Naive thymus-derived CD4-positive, alpha-beta T cell (primary cell): Measurements from ENCODE around the gene SLC51B. TPM values are rescaled to one million over a fixed set of nuclear protein-coding genes. Genes with fewer than 3 reads are reported as not detected.

Experiments
- ATAC-seq: fragments of 150-1000 bp; cut with Tn5 transposase; 2 replicates; pipeline ENCODE4 v1.10.0; 2021; ENCODE audit warnings: mild to moderate bottlenecking, moderate library complexity
- CTCF ChIA-PET: fragments of 350-600 bp; sonication (Branson Sonifier 250); formaldehyde crosslinking; loops from one replicate; lab custom pipeline; 2021; ENCODE audit warnings: antibody characterized with exemption; lab: Charles Lee
- POLR2A ChIA-PET: fragments of 350-600 bp; sonication (Branson Sonifier 250); formaldehyde crosslinking; loops from one replicate; lab custom pipeline; 2021; ENCODE audit warnings: antibody characterized with exemption, inconsistent platforms; lab: Charles Lee
- DNase-seq, 9 donors: peaks; one replicate each; pipeline versions ENCODE4 v3.0.0 to v3.0.0-alpha.2; 2020 to 2022; ENCODE audit warnings: mixed read lengths in 1 of 9
- H3K27ac ChIP-seq: one replicate; pipeline ENCODE4 v1.7.0; 2013; ENCODE audit warnings: mild to moderate bottlenecking, low read depth, low read length, moderate library complexity
- H3K27me3 ChIP-seq, 2 donors: one replicate each; pipeline ENCODE4 v1.7.0; 2013; ENCODE audit warnings: low read length in 2 of 2, mild to moderate bottlenecking in 2 of 2, moderate library complexity in 2 of 2; ENCODE audit not compliant: control insufficient read depth in 2 of 2, insufficient read depth in 2 of 2
- H3K36me3 ChIP-seq, 3 experiments: 1 replicate in 2 of 3; 2 replicates in 1 of 3; pipeline ENCODE4 v1.7.0; 2013; ENCODE audit warnings: low read length in 3 of 3, mild to moderate bottlenecking in 3 of 3, moderate library complexity in 1 of 3; ENCODE audit not compliant: insufficient read depth in 3 of 3, control insufficient read depth in 2 of 3
- H3K4me1 ChIP-seq, 2 donors: one replicate each; pipeline ENCODE4 v1.7.0; 2013; ENCODE audit warnings: low read length in 2 of 2, mild to moderate bottlenecking in 2 of 2, moderate library complexity in 1 of 2; ENCODE audit not compliant: control insufficient read depth in 2 of 2, insufficient read depth in 2 of 2
- H3K4me3 ChIP-seq: 2 replicates; pipeline ENCODE4 v1.7.0; 2013; ENCODE audit warnings: mild to moderate bottlenecking, low read length
- H3K9me3 ChIP-seq, 3 experiments: 1 replicate in 2 of 3; 2 replicates in 1 of 3; pipeline ENCODE4 v1.7.0; 2013; ENCODE audit warnings: low read length in 3 of 3; ENCODE audit not compliant: control insufficient read depth in 2 of 3
- H3K27ac Mint-ChIP-seq, 9 donors: one replicate each; pipeline ENCODE4 v1.8.0; 2020 to 2022; ENCODE audit warnings: mixed read lengths in 9 of 9, mild to moderate bottlenecking in 8 of 9, moderate library complexity in 5 of 9, inconsistent platforms in 2 of 9
- H3K27me3 Mint-ChIP-seq, 5 donors: one replicate each; pipeline ENCODE4 v1.8.0; 2021 to 2022; ENCODE audit warnings: mixed read lengths in 5 of 5, mild to moderate bottlenecking in 1 of 5
- H3K36me3 Mint-ChIP-seq, 5 donors: one replicate each; pipeline ENCODE4 v1.8.0; 2020 to 2022; ENCODE audit warnings: mixed read lengths in 5 of 5, mild to moderate bottlenecking in 3 of 5, inconsistent platforms in 1 of 5
- H3K4me1 Mint-ChIP-seq, 7 donors: one replicate each; pipeline ENCODE4 v1.8.0; 2020 to 2022; ENCODE audit warnings: mixed read lengths in 7 of 7, mild to moderate bottlenecking in 3 of 7, inconsistent platforms in 1 of 7
- H3K4me3 Mint-ChIP-seq, 10 donors: one replicate each; pipeline ENCODE4 v1.8.0; 2020 to 2022; ENCODE audit warnings: mild to moderate bottlenecking in 10 of 10, mixed read lengths in 10 of 10, moderate library complexity in 6 of 10, inconsistent platforms in 2 of 10
- H3K9me3 Mint-ChIP-seq, 11 donors: one replicate each; pipeline ENCODE4 v1.8.0; 2020 to 2022; ENCODE audit warnings: mixed read lengths in 11 of 11, mild to moderate bottlenecking in 4 of 11, inconsistent platforms in 1 of 11, moderate library complexity in 1 of 11
- intact Hi-C, 2 donors: fragments of 100-400 bp; cut with micrococcal nuclease; formaldehyde crosslinking; loops; one replicate each; pipeline ENCODE4 v1.15.1; 2023
- polyA plus RNA-seq, 2 donors: library from polyadenylated mRNA; unstranded; fragments of 300-500 nt; fragmentation: Illumina TruSeq; gene quantifications; one replicate each; pipeline ENCODE4 v1.2.3, GENCODE V29; 2021
- total RNA-seq, 6 experiments: library from RNA in 5 of 6; stranded (reverse) in 5 of 6; gene quantifications; 1 replicate in 5 of 6; 2 replicates in 1 of 6; pipeline ENCODE4 v1.2.3 and lab custom pipeline; 2021 to 2026

The SLC51B gene
- not detected for total RNA-seq
- not detected for polyA plus RNA-seq
- not detected for total RNA-seq (lab: John Stamatoyannopoulos, UW)

- peaks cover 0 to 13% (median 9%) of the 10 kb centered on the region in 7 donors for H3K4me1 Mint-ChIP-seq
- intact Hi-C loops, result no loop called here
- no peak within 1 kb of the TSS for H3K4me3 ChIP-seq
- H3K9me3 Mint-ChIP-seq, result no peaks in the 10 kb centered on the region
- peaks cover 0 to 16% (median 4%) of the 10 kb centered on the region in 5 donors for H3K27me3 Mint-ChIP-seq
- H3K36me3 ChIP-seq, result no peaks in the 10 kb centered on the region
- ChIA-PET POLR2A (no interaction called here), CTCF (no interaction called here)
- no peak within 1 kb of the TSS for H3K4me3 Mint-ChIP-seq
- no peak within 1 kb of the TSS for H3K27ac Mint-ChIP-seq
- no peak within 1 kb of the TSS for H3K27ac ChIP-seq
- ATAC-seq (no peak), DNase-seq (no peak)
- H3K27me3 ChIP-seq, result no peaks in the 10 kb centered on the region
- H3K4me1 ChIP-seq, result peaks cover 4 to 10% of the 10 kb centered on the region in 2 donors
- no peaks in the 10 kb centered on the region for H3K9me3 ChIP-seq
- H3K36me3 Mint-ChIP-seq, result no peaks in the 10 kb centered on the region
Observed at GRCh38 chr15:65044724-65045481, at the start of gene SLC51B. TSS of gene SLC51B (plus strand) at chr15:65045387. CDS start at chr15:65050005, 4,618 bp downstream.

DNA sequence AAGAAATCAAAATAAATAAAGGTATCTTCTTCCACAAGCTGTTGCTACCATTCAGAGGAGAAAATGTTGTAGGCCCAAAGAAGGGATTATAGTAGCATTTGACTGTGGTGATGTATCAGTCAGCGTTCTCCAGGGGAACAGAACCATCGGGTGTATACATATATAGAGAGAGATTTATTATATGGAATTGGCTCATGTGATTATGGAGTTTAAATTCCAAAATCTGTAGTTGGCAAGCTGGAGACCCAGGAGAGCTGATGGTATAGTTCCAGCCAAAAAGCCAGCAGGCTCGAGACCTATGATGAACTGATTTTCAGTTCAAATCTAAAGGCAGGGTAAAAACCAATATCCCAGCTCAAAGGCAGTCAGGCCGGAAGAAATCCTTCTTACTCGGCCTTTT, 48.1 kb upstream of the SLC51B start:
- H3K4me1 ChIP-seq, result no peaks in the 10 kb centered on the region
- Mint-ChIP-seq H3K36me3 (no peaks in the 10 kb centered on the region), H3K4me3 (no peak overlapping the region), H3K9me3 (peaks cover 0 to 1% (median 0%) of the 10 kb centered on the region in 11 donors), H3K27me3 (no peaks in the 10 kb centered on the region), H3K27ac (no peak overlapping the region), H3K4me1 (peaks cover 0 to 6% (median 0%) of the 10 kb centered on the region in 7 donors)
- no peak for ATAC-seq
- intact Hi-C loops, result no loop called here
- no peak overlapping the region for H3K27ac ChIP-seq
- CTCF ChIA-PET, result no interaction called here
- H3K4me3 ChIP-seq, result no peak overlapping the region
- no peaks in the 10 kb centered on the region for H3K36me3 ChIP-seq
- POLR2A ChIA-PET, result no interaction called here
- no peaks in the 10 kb centered on the region for H3K27me3 ChIP-seq
- DNase-seq, result no peak
- no peaks in the 10 kb centered on the region for H3K9me3 ChIP-seq

DNA sequence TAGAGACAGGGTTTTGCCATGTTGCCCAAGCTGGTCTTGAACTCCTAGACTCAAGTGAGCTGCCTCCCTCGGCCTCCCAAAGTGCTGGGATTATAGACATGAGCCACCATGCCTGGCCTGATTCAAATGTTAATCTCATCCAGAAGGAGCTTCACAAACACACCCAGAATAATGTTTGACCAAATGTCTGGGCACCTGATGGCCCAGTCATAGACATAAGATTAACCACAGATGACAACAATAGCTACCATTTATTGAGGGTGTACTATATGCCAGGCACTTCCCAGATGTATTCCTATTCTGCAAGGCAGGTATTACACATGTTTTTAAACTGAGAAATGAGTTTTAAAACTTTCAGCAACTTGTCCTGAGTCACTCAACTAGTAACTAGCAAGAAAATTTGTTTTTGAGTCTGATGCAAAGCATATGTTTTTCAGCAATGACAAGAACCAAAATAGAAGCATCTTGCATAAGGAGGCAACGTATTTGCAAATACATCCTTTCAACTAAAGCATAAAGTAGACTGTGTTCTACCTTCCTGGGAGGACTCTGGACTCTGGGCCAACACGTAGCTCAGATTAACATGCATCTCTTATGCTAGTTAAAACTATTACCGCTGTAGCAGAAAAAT, 47.3 kb upstream of the SLC51B start:
- H3K36me3 ChIP-seq, result no peaks in the 10 kb centered on the region
- ChIA-PET CTCF (no interaction called here), POLR2A (no interaction called here)
- no peak for ATAC-seq
- no peak for DNase-seq
- Mint-ChIP-seq H3K27me3 (no peaks in the 10 kb centered on the region), H3K36me3 (peaks cover 0 to 4% (median under 1%) of the 10 kb centered on the region in 5 donors), H3K4me1 (peaks cover 0 to 5% (median 0%) of the 10 kb centered on the region in 7 donors), H3K9me3 (peaks cover 0 to 3% (median 0%) of the 10 kb centered on the region in 11 donors), H3K27ac (no peak overlapping the region), H3K4me3 (no peak overlapping the region)
- no peaks in the 10 kb centered on the region for H3K27me3 ChIP-seq
- no peaks in the 10 kb centered on the region for H3K9me3 ChIP-seq
- H3K4me3 ChIP-seq, result no peak overlapping the region
- no peaks in the 10 kb centered on the region for H3K4me1 ChIP-seq
- no peak overlapping the region for H3K27ac ChIP-seq
- intact Hi-C loops, result no loop called here

- no peaks in the 10 kb centered on the region for H3K27me3 Mint-ChIP-seq
- no peak for ATAC-seq
- H3K4me1 Mint-ChIP-seq, result peaks cover 0 to 4% (median 0%) of the 10 kb centered on the region in 7 donors
- intact Hi-C loops, result no loop called here
- Histone ChIP-seq H3K9me3 (no peaks in the 10 kb centered on the region), H3K27me3 (no peaks in the 10 kb centered on the region), H3K27ac (no peak overlapping the region), H3K36me3 (peaks cover 0 to 10% (median 0%) of the 10 kb centered on the region in 3 experiments), H3K4me1 (no peaks in the 10 kb centered on the region), H3K4me3 (no peak overlapping the region)
- H3K4me3 Mint-ChIP-seq, result no peak overlapping the region
- no peak for DNase-seq
- peaks cover 0 to 1% (median 0%) of the 10 kb centered on the region in 11 donors for H3K9me3 Mint-ChIP-seq
- H3K27ac Mint-ChIP-seq, result peak overlapping the region in 1 of 9 donors; percentile 77
- CTCF ChIA-PET, result interaction anchor here (0.7 kb wide), 1 partner anchor 99 kb away, joined by 3 read pairs; no protein-coding TSS in a partner anchor
- H3K36me3 Mint-ChIP-seq, result peaks cover 0 to 19% (median 9%) of the 10 kb centered on the region in 5 donors
- POLR2A ChIA-PET, result no interaction called here
Observed at GRCh38 chr15:65004993-65005392, 40.2 kb upstream of the SLC51B start.

GRCh38 chr15:65006876-65007275, 38.3 kb upstream of the SLC51B start:
- H3K4me1 Mint-ChIP-seq, result peaks cover 0 to 5% (median 0%) of the 10 kb centered on the region in 7 donors
- Histone ChIP-seq H3K4me1 (no peaks in the 10 kb centered on the region), H3K27me3 (no peaks in the 10 kb centered on the region), H3K36me3 (peaks cover 0 to 10% (median 0%) of the 10 kb centered on the region in 3 experiments), H3K27ac (no peak overlapping the region), H3K9me3 (no peaks in the 10 kb centered on the region), H3K4me3 (no peak overlapping the region)
- H3K9me3 Mint-ChIP-seq, result peaks cover 0 to 1% (median 0%) of the 10 kb centered on the region in 11 donors
- no peak for DNase-seq
- ChIA-PET CTCF (no interaction called here), POLR2A (no interaction called here)
- intact Hi-C loops, result no loop called here
- H3K27ac Mint-ChIP-seq, result no peak overlapping the region
- no peaks in the 10 kb centered on the region for H3K27me3 Mint-ChIP-seq
- H3K4me3 Mint-ChIP-seq, result no peak overlapping the region
- H3K36me3 Mint-ChIP-seq, result peaks cover 0 to 21% (median 9%) of the 10 kb centered on the region in 5 donors
- no peak for ATAC-seq

GRCh38 chr15:65008983-65009382, 36.2 kb upstream of the SLC51B start:
- peaks cover 5 to 32% (median 18%) of the 10 kb centered on the region in 5 donors for H3K36me3 Mint-ChIP-seq
- Histone ChIP-seq H3K4me3 (no peak overlapping the region), H3K27me3 (no peaks in the 10 kb centered on the region), H3K27ac (no peak overlapping the region), H3K9me3 (no peaks in the 10 kb centered on the region), H3K4me1 (no peaks in the 10 kb centered on the region), H3K36me3 (peaks cover 0 to 18% (median 6%) of the 10 kb centered on the region in 3 experiments)
- H3K27me3 Mint-ChIP-seq, result no peaks in the 10 kb centered on the region
- H3K9me3 Mint-ChIP-seq, result peaks cover 0 to 13% (median 4%) of the 10 kb centered on the region in 11 donors
- H3K27ac Mint-ChIP-seq, result peak overlapping the region in 2 of 9 donors; percentile 3 to 14
- intact Hi-C loops, result no loop called here
- H3K4me3 Mint-ChIP-seq, result no peak overlapping the region
- ATAC-seq (no peak), DNase-seq (no peak)
- H3K4me1 Mint-ChIP-seq, result peaks cover 0 to 5% (median 0%) of the 10 kb centered on the region in 7 donors
- CTCF ChIA-PET, result interaction anchor here (0.5 kb wide), 1 partner anchor 1419 kb away, joined by 3 read pairs; no protein-coding TSS in a partner anchor
- POLR2A ChIA-PET, result no interaction called here
